D721Med (cell line): ENCODE data around the gene GGT5.
A peak's percentile ranks its signal among the peaks of the same experiment; 100 is the strongest.
"Not testable (repeated sequence)": the region's sequence is repeated elsewhere in the genome, so short reads cannot be mapped to it uniquely, and the experiment has no call there.

ENCODE experiments used
- DNase-seq: peaks from one replicate; pipeline ENCODE4 v3.0.0; 2011; ENCODE audit warnings: low spot score; ENCODE audit not compliant: insufficient read length
- FAIRE-seq: peaks from 2 replicates; lab custom pipeline; 2011; peaks lifted over from hg19 to GRCh38; lab: Jason Lieb, UNC
- TF ChIP-seq, protein P1 (sequence below): IDR thresholded peaks from 2 replicates; pipeline ENCODE4 v1.5.1; 2012; ENCODE audit warnings: mild to moderate bottlenecking, control low read depth; ENCODE audit not compliant: insufficient read depth; ENCODE audit errors: missing control alignments

The GGT5 gene

DNA sequence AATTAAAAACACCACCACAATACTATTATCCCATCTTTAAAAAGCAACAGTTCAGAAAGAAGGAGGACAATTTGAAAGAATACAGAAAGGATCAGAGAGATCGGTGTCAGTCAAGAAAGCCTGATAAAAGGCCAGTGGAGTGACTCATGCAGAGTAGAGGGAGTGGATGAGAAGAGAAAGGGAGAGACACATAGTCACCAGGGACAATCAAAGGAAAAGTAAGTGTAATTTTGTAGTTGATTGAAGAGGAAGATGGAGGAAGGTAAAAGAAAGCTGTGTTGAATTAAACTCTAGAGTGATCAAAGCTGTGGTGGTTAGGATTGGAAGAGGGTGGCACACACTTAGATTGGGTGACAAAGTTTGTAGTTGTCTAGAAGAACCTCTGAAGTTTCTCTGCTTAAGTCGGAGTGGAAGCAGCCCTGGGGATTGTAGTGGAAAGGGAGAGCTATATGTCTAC is 39.9 kb upstream of the GGT5 start:
- DNase-seq, result no peak
- FAIRE-seq, result no peak
- TF ChIP-seq, protein P1, sequence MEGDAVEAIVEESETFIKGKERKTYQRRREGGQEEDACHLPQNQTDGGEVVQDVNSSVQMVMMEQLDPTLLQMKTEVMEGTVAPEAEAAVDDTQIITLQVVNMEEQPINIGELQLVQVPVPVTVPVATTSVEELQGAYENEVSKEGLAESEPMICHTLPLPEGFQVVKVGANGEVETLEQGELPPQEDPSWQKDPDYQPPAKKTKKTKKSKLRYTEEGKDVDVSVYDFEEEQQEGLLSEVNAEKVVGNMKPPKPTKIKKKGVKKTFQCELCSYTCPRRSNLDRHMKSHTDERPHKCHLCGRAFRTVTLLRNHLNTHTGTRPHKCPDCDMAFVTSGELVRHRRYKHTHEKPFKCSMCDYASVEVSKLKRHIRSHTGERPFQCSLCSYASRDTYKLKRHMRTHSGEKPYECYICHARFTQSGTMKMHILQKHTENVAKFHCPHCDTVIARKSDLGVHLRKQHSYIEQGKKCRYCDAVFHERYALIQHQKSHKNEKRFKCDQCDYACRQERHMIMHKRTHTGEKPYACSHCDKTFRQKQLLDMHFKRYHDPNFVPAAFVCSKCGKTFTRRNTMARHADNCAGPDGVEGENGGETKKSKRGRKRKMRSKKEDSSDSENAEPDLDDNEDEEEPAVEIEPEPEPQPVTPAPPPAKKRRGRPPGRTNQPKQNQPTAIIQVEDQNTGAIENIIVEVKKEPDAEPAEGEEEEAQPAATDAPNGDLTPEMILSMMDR, result no peak

DNA sequence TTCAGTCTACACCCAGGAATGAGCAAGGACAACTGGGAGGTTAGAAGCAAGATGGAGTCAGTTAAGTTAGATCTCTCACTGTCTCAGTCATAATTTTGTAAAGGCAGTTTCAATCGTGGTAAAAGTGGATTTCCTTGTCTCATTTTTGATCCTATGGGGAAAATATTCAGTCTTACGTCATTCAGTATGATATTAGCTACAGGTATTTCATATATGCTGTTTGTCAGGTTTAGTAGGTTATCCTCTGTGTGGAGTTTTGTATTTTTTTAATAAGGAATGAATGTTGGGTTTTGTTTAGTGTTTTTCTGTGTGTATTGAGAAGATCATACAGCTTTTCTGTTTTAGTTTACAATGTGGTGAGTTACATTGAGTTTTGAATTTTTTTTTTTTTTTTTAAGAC is 37.5 kb upstream of the GGT5 start:
- DNase-seq (no peak), FAIRE-seq (no peak)
- TF ChIP-seq, protein P1, result no peak

DNA sequence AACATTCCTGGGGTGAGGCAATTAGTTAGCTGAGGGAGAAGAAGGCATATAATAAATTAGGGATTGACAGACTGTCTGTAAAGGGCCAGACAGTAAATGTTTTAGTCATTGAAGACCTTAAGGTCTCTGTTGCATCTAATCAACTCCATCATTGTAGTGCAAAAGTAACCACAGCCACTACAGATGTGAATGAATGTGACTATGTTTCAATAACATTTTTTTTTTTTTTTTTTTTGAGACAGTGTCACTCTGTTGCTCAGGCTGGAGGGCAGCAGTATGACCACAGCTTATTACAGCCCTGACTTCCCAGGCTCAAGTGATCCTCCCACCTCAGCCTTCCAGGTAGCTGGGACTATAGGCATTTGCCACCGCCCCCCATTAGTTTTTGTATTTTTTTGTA is 35.5 kb upstream of the GGT5 start:
- FAIRE-seq, DNase-seq: not testable (repeated sequence)

DNA sequence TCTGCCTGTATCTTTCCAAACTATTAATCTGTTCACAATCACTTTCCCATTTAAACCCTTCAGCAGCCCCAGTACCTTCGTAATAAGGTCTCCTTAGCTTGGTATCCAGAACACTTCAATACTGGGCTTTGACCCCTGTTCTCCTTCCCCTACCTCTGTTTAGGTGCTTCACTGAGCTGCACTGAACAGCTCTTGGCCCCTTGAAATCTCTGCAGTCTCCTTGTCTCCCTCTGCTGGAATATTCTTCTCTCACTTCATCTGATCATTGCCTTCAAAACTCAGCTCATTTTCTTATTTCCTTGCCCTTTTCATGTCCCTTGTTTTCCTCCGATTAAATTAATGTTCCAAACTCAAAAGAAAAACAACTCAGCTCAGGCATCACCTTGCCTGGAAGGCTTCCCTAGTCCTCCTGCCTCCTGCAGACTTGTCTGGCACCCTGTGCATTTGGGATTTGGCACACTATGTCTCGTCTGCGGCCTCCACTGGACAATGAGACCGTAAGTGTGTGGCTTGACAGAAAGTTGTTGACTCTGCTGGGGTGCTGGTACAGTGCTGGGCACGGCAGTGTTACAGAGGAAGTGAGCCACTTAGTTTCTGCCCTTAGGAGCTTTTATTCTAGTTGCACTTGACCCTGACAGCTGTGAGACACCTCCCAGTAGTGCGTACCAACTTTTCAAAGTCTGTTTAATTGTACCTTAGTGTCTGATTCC is 30.0 kb upstream of the GGT5 start:
- FAIRE-seq, result not testable (repeated sequence)

DNA sequence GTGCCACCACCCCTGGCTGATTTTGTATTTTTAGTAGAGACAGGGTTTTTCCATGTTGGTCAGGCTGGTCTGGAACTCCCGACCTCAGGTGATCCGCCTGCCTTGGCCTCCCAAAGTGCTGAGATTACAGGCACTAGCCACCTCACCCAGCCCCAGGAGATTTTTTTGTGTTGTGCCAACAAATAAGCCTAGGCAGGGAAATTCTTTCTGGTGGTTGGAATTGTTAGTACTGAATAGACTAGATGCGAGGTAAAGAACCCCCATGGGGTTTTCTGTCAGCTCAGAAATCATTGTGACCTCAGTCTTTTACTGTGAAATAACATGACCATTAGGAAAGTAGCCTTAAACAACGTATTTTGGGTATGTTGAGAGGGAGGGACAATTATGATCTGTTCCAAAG is 29.0 kb upstream of the GGT5 start:
- FAIRE-seq, DNase-seq: not testable (repeated sequence)

More for the DNA sequence above, 30.0 kb upstream of the GGT5 start:
- not testable (repeated sequence) for DNase-seq

DNA sequence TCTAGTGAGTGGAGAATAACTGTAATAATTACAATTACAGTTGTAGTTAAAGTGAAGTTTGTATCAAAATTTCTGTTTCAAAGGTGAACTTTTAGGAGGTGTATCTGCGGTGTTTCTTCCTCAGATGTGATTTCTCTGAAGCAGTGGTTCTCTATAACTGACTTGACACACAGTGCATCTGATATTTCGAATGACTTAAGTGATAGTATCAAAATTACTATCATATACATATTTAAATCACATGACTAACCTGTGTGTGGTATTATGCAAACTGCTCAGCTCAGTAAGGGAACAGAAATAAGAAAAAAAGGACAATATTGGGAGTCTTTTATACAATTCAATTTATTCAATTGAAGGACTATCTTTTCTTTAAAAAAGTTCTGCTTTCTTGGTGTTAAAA is 28.1 kb upstream of the GGT5 start:
- not testable (repeated sequence) for DNase-seq
- FAIRE-seq, result peak; percentile 68

DNA sequence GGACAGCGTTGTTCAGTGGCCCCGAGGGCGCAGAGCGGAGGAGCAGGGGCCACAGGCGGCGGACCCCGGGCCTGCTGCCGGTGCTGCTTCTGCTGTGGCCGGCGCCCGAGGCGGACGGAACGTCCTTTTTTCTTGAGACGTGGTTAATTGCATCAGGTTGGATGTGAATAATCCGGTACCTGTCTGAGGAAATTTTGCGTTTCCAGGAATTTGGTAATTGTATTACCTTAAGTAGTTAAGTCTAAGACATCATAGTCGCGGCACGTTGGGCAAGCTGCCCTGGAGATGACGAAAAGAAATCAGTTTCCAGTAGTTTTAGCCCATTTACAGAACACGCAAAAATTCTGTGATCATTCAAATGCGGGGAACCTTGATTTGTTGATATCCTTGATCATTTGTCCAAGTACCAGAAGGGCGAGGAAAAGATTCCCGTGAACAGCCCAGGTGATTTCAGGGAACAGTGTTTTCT is 26.5 kb upstream of the GGT5 start:
- no peak for FAIRE-seq
- TF ChIP-seq, protein P1, result no peak
- DNase-seq, result no peak

DNA sequence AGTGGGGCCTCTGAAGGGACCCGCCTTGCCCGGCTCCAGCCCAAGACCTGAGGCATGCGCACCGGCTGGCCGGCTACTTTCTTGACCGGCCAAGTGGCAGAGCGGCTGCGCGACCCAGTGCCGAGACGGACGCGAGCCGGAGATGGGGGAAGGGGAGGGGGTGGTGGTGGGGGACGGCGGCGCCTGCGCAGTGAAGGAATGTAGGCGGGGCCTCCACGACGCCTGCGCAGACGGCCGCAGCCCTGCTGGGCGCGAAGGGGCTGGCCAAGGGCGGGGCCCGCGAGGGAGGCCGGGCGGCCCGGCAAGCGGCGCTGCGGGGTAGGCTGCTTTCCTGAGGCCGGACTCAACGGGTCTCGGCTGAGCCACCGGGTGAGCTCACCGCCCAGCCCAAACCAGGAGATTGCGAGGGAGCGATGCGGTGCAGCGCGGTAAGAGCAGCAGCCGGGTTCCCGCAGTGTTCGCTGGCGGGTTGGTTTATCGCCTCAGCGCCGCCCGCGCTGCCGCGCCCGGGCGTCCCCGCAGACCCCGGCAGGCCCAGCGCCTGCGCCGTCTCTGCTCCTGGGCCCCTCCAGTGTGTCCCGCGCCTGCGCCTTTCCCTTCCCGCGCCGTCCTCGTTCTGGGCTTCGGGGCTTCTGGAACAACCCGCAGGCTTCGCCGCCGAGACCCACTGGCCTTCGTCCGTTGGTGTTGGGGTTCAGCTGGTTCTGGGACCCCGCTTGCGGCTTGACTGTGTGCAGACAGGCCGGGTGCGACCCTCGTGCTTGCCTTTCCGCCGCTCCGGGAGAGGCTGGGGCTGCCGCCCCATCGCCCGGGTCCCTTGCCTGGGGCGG is 25.9 kb upstream of the GGT5 start, which contains the start of gene SPECC1L:
SPECC1L (plus strand) TSS at position 276 of the 830 bp plus-strand sequence. CDS start 31,401 bp downstream, outside the sequence.
- TF ChIP-seq, protein P1, result no peak
- DNase-seq (peak; percentile 74), FAIRE-seq (no peak)

DNA sequence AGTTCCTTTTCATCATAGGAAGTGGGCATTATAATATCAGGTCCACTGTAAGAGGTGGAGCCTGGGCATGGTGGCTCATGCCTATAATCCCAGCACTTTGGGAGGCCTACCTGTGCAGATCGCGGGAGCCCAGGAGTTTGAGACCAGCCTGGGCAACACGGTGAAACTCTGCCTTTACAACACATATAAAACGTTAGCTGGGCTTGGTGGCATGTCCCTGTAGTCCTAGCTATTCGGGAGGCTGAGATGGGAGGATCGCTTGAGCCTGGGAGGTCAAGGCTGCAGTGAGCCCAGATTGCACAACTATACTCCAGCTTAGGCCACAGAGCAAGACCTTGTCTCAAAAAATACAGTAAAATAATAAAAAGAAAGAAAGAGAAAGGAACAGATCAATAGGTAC is 21.6 kb upstream of the GGT5 start:
- FAIRE-seq, DNase-seq: not testable (repeated sequence)
